Neural cell (in vitro differentiated cells): ENCODE data around the gene C11orf21.

Experiments
- CTCF ChIP-seq: fragments of 450-650 bp; IDR thresholded peaks from 2 replicates; pipeline ENCODE4 v1.5.1; 2014; ENCODE audit warnings: antibody characterized with exemption, mild to moderate bottlenecking, moderate library complexity; ENCODE audit not compliant: poor library complexity, severe bottlenecking
- EP300 ChIP-seq: fragments of 450-650 bp; conservative IDR thresholded peaks from 2 replicates; pipeline ENCODE4 v1.6.1; 2014; ENCODE audit warnings: antibody characterized with exemption, mild to moderate bottlenecking, moderate library complexity; ENCODE audit not compliant: poor library complexity, severe bottlenecking
- EZH2 ChIP-seq: fragments of 200-600, 300-800 bp; shearing (Covaris generic), sonication (generic); IDR thresholded peaks from 2 replicates; pipeline ENCODE4 v1.6.1; 2014; ENCODE audit warnings: antibody characterized with exemption, low read length, borderline replicate concordance, mild to moderate bottlenecking; ENCODE audit not compliant: insufficient read depth, poor library complexity, severe bottlenecking
- POLR2AphosphoS5 ChIP-seq: IDR thresholded peaks from 2 replicates; pipeline ENCODE4 v1.6.1; 2012
- RAD21 ChIP-seq: fragments of 450-650 bp; conservative IDR thresholded peaks from 2 replicates; pipeline ENCODE4 v1.6.1; 2014; ENCODE audit warnings: antibody characterized with exemption, mild to moderate bottlenecking, moderate library complexity
- REST ChIP-seq: IDR thresholded peaks from 2 replicates; pipeline ENCODE4 v1.6.1; 2012; ENCODE audit warnings: borderline replicate concordance
- SMC3 ChIP-seq: fragments of 450-650 bp; conservative IDR thresholded peaks from 2 replicates; pipeline ENCODE4 v1.6.1; 2014; ENCODE audit warnings: antibody characterized with exemption, mild to moderate bottlenecking, moderate library complexity; ENCODE audit not compliant: poor library complexity
- TAF1 ChIP-seq: IDR thresholded peaks from 2 replicates; pipeline ENCODE4 v1.6.1; 2012; ENCODE audit warnings: low read depth

- no peak for TF ChIP-seq EZH2
- no peak for TF ChIP-seq CTCF
- no peak for TF ChIP-seq EP300
- TF ChIP-seq POLR2AphosphoS5 = no peak
- TF ChIP-seq TAF1 = no peak
- no peak for TF ChIP-seq REST
- TF ChIP-seq RAD21 = no peak
- no peak for TF ChIP-seq SMC3
Observed at GRCh38 chr11:2293984-2294925, 7.5 kb downstream of the C11orf21 start.
